ENCODE results near the gene GAB2.
"Not testable (repeated sequence)": the region's sequence is repeated elsewhere in the genome, so short reads cannot be mapped to it uniquely, and the experiment has no call there.

The GAB2 gene, protein sequence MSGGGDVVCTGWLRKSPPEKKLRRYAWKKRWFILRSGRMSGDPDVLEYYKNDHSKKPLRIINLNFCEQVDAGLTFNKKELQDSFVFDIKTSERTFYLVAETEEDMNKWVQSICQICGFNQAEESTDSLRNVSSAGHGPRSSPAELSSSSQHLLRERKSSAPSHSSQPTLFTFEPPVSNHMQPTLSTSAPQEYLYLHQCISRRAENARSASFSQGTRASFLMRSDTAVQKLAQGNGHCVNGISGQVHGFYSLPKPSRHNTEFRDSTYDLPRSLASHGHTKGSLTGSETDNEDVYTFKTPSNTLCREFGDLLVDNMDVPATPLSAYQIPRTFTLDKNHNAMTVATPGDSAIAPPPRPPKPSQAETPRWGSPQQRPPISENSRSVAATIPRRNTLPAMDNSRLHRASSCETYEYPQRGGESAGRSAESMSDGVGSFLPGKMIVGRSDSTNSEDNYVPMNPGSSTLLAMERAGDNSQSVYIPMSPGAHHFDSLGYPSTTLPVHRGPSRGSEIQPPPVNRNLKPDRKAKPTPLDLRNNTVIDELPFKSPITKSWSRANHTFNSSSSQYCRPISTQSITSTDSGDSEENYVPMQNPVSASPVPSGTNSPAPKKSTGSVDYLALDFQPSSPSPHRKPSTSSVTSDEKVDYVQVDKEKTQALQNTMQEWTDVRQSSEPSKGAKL

DNA sequence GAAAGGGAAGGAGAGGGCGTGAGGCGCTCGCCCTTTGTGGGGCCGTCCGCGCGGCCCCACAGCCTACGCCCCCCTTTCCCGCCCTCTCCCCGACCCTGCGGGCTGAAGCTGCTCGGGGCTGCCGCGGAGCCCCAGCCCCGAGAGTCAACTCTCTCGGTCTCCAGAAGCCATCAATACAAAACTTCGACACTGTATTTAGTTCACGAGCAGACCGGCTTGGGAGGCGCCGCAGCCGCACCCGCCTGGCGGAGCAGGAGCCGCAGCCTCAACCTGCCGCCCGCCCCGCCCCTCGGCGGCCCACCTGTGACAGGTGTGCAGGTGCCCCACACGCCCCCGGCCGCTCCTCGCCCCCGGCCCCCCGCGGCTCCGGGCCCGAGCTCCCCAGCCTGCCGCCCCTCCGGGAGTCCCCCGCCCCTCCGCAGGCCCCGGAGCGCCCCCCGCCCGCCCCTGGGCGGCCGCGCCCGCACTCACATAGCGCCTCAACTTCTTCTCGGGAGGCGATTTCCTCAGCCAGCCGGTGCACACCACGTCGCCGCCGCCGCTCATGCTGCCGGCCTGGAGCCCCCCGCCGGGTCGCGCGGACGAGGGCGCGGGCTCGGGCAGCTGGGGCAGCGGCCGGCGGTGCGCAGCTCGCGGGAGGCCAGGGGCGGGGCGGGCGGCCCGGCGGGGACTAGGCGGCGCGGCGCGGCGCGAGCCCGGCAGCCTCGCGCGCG is at the start of gene GAB2:
Gene GAB2, minus strand, starts transcription at position 646 of the 713 bp plus-strand sequence. Its CDS starts 100 bp downstream, at position 546.
- DNase-seq = no peak

- DNase-seq = no peak
Measured at GRCh38 chr11:78467370-78467769, 49.8 kb upstream of the GAB2 start.

DNA sequence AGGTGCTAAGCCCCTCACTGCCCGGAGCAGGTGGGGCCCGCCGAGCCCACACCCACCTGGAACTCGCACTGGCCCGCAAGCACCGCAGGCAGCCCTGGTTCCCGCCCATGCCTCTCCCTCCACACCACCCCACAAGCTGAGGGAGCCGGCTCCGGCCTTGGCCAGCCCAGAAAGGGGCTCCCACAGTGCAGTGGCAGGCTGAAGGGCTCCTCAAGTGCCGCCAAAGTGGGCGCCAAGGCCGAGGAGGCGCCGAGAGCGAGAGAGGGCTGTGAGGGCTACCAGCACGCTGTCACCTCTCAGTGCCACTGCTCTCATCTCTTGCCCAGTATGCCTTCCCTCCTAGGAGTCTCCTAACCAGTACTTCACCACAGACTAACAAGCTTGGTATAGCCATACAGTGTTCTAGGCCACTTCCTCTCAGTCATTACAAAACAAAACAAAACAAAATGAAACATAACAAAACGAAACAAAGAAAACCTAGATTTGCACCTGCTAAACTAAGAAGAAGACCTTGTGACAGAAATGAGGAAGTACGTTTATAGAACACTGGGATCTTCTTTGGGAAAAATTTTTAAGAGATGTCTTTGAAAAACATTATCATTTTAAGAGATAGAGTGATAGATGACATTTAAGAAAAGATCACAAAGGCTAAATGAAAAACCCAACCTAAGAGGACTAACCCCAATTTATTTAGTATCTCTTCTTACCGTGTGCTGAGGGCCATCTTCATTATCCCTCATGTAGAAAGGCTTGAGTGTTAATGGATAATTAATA is 47.7 kb upstream of the GAB2 start:
- no peak for DNase-seq

GRCh38 chr11:78464787-78465168 is 47.2 kb upstream of the GAB2 start:
- not testable (repeated sequence) for DNase-seq

GRCh38 chr11:78460471-78460870 is 42.9 kb upstream of the GAB2 start:
- no peak for DNase-seq

DNA sequence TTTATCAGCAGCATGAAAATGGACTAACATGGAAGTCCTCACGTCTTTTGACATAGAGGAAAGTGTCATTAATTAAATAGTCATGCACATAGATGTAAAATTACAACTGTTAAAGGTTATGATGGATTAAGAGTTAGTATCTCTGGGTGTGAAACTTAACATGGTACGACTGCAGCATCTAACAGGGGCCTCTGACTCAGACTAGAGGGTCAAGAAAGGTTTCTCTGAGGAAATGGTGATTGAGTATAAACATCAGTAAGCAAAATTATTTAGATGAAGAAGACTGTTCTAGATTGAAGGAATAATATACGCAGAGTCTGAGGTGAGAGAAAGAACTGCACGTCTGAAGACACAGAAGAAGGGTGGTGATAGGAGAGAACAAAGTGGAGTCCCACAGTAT is 42.1 kb upstream of the GAB2 start:
- no peak for DNase-seq

DNA sequence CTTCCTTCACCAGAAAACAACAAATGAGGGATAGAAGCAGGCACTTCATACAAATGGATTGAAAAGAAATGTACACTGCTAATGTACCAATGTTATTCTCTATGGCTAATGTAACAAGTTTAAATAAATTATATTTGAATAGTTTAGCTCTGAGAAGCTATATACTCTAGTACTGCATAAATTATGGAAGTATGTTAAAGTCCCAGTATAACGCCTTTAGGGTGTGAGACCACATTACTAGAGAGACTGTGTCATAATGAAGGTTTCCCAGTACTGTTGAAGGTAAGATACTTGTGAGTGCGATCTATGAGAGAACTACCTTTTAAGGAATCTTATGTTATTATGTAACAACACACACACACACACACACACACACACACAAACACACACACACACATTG is 39.8 kb upstream of the GAB2 start:
- DNase-seq = no peak

DNA sequence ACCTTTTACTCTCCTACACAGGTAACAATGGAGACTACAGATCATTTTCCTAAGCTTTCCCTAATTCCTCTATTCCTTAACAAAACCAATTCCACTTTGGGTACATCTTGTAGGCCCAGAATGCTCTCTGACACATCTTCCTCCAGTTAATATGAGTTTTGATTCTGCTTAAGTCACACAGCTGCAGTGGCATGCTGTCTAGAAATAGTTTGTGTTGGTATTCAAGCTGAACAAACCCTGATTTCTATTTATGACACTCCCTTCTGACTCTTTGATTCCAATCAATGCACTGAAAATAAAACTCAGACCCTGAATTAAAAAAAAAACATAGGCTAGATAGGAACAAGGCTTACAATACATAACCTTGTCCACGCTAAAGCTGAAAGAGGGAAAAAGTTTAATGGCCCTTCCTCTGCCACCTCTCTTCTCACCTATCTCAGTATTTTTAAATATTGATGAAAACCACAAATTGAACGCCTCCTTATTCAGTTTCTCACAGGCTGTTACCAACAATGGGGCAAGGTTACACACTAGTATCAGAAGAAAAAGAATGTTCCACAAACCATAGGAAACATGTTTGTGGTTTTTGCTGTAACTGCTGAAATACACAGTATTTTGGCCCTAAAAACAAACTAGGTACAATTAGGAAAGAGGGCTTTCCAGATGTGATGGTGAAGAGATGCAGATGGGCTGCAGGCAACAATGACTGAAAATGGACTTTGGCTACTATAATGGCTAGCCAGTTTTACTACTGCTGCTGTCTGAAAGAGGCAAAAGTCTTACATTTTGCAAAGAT is 35.7 kb upstream of the GAB2 start:
- no peak for DNase-seq

DNA sequence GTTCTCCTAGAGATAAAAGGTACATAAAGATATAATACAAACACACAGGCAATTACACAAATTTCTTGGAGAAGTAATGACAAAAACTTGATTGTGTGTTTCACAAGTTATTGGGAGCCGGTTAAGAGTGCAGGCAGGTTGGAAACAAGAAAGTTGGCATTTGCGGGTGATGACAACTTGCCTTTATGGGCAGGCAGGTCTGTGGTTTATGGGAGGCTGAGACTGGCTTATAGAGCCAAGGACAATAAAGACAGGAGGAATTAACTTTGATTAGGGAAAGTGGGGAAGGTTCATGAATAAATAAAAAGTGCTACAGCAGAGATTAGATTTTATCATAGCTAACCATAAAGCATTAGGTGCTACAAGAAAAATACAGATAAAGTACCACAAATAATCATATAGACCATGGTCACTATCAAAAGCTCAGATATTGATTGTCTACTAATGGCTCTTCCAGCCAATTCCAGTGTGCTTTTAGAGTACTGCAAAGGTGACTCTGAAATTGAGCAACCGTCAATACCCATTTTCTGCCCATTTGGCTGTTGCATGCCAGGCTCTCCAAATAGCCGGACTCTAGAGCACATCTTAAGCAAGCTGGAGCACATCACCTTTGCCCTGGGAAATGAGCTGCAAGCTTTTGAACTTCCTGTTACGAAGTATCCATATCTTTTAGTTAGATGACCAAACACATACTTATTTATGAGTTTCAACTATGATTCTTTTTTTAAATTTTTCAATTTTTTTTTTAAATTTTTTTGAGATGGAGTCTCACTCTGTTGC is 33.9 kb upstream of the GAB2 start:
- DNase-seq = no peak

GRCh38 chr11:78450866-78451265 is 33.2 kb upstream of the GAB2 start:
- no peak for DNase-seq

DNA sequence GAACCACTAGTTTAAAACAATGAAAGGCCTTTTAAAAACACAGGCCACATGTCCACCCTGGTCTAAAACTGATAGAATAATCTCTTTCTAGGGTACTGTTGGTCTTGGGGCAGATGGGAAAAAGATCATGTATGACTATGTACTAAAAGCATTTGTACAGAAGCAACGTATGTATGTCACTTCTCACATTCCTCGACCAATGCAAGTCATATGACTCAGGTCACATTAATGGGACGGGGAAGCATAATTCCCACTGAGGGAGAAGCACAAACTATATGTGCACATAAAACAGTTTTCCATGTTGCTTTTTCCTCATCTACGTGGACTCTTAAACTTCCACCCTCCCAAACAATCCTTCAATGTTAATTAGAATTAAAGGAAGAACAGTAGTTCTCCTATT is 32.2 kb upstream of the GAB2 start:
- no peak for DNase-seq

DNA sequence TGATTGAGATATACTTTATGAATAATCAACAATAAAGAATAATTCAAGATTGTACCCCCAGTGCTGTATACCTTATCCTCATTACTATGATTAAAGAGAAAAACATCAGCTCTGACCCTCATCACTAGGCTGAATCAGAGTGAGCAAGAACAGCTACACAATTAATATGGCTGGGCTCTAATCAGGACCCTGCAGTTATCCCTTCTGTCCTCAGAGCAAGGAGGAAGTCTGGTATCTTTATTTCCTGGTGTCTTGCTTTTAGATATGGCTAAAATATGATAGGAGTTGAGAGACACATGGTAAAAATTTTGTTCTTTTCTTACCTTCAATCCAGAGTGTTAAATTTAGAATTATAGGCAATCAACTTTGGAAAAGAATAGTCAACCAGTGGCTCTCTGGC is 28.6 kb upstream of the GAB2 start:
- no peak for DNase-seq

DNA sequence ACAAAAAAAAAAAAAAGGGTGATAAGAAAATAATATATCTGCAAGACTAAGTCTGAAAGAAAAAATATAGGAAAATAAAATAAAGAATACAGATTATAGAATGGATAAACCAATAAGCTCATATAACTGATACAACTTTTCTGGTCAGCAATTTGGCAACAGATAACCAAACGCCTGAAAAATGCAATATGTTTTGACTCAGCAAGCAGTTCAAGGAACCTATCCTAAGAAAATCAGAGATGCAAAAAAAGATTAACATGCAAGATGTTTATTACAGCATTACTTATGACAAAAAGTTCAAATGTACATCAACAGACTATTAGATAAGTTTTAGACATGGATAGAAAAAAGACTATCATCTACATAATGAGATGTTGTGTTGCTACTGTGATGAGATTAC is 27.1 kb upstream of the GAB2 start:
- no peak for DNase-seq

- DNase-seq = no peak
Measured at GRCh38 chr11:78441956-78442355, 24.3 kb upstream of the GAB2 start.

DNA sequence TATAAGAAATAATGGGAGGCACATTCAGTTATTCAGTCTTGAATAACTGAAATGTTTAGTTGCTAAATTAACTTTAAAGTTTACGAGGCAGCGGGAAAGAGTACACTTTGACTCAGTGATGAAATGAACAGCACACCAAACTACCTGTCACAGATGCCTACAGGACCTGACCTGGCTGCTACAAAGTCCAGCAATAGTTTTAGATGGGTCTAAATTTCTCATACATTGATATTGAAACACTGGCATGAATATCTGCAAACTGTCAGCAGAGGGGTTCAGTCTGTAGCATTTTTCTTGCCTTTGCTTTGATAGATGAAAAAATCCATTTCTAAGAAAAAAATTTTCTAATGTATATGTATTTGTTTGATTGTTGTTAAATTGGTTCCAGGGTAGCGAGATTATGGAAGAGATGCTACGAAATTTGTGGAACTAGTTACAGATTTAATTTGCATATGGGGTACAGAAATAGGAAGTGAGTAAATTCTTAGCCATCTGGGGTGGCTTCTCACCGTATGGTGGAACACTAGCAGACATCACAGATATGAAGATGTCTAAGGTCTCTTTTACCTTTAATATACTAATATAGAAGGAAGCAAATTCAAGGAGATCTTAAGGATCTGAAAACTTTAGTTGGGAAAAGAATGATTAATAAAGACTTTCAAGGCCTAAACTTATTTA is 20.8 kb upstream of the GAB2 start:
- DNase-seq = no peak

- DNase-seq = no peak
Measured at GRCh38 chr11:78432956-78433355, 15.3 kb upstream of the GAB2 start.

DNA sequence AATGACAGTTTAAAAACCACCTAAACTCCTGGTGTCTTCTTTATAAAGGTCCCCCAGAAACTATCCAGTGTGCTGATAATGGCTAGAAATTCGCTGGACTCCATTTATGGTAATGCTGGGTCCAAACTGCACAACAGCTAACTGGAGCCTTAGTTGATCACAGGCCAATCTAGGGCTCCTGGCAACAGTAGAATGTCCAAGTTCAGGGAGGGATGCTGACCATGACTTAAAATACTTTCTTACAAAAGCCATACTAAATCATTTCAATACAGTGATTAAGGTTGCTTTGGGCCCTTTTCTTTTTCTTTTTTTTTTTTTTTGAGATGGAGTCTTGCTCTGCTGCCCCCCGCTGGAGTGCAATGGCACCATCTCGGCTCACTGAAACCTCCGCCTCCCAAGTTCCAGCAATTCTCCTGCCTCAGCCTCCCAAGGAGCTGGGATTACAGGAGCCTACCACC is 14.5 kb upstream of the GAB2 start:
- DNase-seq = no peak

DNA sequence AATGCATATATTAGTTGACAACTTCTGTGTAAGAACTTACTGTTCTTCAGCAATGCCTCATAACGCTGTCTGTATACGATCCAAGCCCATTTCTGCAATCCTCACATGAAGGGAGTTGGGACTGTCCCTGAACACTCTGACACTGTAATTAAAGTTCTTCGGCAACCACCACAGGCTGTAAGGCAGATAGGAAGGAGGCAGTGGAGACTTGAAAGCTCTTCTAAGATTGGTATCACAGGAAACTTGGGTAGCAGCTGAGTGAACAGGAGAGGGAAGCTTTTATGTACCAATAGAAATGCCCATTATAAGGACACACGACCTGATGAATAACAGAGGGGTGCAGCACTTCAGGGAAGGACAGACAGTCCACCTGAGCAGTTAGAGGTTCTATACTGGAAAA is 12.0 kb upstream of the GAB2 start:
- DNase-seq = no peak

DNA sequence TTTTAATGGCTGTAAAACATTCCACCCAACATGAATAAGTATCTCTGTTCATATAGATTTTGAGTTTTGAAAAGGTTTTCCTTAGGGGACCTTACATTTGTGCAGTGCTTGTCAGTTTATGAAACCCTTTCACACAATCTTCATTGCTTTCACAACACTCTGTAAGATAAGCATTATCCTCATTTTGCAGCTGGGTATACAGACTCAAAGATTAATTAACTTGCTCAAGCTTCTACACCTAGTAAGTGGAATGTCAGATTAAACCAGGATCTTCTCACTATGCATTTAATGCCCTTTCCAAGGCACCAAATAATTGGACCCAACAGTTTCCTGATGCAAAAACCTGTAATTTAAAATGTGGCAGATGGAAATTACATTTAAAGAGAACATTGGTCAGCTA is 11.6 kb upstream of the GAB2 start:
- DNase-seq = no peak

GRCh38 chr11:78428773-78429172 is 11.2 kb upstream of the GAB2 start:
- DNase-seq = no peak

- no peak for DNase-seq
Measured at GRCh38 chr11:78428266-78428636, 10.6 kb upstream of the GAB2 start.

All from stimulated activated CD4-positive, alpha-beta T cell treated with anti-CD3 and anti-CD28 coated beads, Interleukin-2, amount 100 ng/mL, for 48 hours (primary cell).